ENCODE measurements around the gene BMPR1B.

Gene BMPR1B

DNA sequence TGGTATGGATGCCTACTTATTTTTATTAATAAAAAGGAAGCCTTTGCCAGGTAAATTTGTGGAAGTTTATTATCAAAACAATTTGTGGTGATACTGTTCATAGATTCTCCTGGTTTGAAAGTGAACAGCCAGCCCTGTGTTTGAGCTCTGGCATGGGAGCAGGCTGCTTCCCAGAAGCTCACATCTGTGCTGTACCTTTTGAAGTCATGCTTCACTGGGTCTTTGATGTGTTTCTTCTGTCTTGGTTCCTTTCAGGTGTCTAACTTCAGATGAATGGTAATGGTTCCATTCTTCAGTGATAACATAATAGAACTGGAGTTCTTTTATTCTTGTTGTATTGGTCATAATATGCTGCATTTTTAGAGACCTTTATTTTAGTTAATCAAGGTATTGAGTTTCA, 85.5 kb downstream of the BMPR1B start (continued):
- TF ChIP-seq ZSCAN5A (tag by site-specific recombination; IDR thresholded peaks at IDR 0.05) (no peak), ZNF837 (tag by site-specific recombination; IDR thresholded peaks at IDR 0.05) (no peak), ZNF157 (tag by site-specific recombination; IDR thresholded peaks at IDR 0.05) (no peak), ZNF184 (tag by site-specific recombination; IDR thresholded peaks at IDR 0.05) (no peak)

- POLR2A ChIA-PET = no interaction called here
- no peak overlapping the region for H3K27ac ChIP-seq (ENCODE audit: extremely low read depth, low read depth, low read length)
- CTCF ChIA-PET = no interaction called here
- H3K4me3 ChIP-seq (ENCODE audit: low read depth, low read length) = no peak overlapping the region
- no peaks in the 10 kb centered on the region for H3K9me3 ChIP-seq (ENCODE audit: control insufficient read depth, insufficient read depth, low read depth, low read length)
- H3K36me3 ChIP-seq (ENCODE audit: control insufficient read depth in 2 of 2, insufficient read depth in 1 of 2, low read length in 2 of 2) = no peaks in the 10 kb centered on the region
- no peak for TF ChIP-seq ZNF362 (tag by site-specific recombination; IDR thresholded peaks at IDR 0.05)
- TF ChIP-seq ZSCAN16 (tag by site-specific recombination; IDR thresholded peaks at IDR 0.05) = no peak
- no peak for TF ChIP-seq ZBTB44 (tag by site-specific recombination; IDR thresholded peaks at IDR 0.05)
- TF ChIP-seq ZNF510 (tag by site-specific recombination; IDR thresholded peaks at IDR 0.05; ENCODE audit: insufficient replicate concordance) = peak; percentile 92
- TF ChIP-seq HOXD13 (CRISPR knock-in tag; IDR thresholded peaks at IDR 0.05; ENCODE audit: borderline replicate concordance) = no peak
- TF ChIP-seq KLF7 (tag by site-specific recombination; IDR thresholded peaks at IDR 0.05; ENCODE audit: borderline replicate concordance) = no peak
- no peak for TF ChIP-seq ZNF501 (tag by site-specific recombination; IDR thresholded peaks at IDR 0.05)
- TF ChIP-seq, protein P1, sequence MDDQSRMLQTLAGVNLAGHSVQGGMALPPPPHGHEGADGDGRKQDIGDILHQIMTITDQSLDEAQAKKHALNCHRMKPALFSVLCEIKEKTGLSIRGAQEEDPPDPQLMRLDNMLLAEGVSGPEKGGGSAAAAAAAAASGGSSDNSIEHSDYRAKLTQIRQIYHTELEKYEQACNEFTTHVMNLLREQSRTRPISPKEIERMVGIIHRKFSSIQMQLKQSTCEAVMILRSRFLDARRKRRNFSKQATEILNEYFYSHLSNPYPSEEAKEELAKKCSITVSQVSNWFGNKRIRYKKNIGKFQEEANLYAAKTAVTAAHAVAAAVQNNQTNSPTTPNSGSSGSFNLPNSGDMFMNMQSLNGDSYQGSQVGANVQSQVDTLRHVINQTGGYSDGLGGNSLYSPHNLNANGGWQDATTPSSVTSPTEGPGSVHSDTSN (CRISPR knock-in tag; IDR thresholded peaks at IDR 0.05) = no peak
- peaks cover 10% of the 10 kb centered on the region for H3K4me1 ChIP-seq (ENCODE audit: control insufficient read depth, insufficient read depth, low read length)
Observed at GRCh38 chr4:94848326-94848725, 90.6 kb downstream of the BMPR1B start.

DNA sequence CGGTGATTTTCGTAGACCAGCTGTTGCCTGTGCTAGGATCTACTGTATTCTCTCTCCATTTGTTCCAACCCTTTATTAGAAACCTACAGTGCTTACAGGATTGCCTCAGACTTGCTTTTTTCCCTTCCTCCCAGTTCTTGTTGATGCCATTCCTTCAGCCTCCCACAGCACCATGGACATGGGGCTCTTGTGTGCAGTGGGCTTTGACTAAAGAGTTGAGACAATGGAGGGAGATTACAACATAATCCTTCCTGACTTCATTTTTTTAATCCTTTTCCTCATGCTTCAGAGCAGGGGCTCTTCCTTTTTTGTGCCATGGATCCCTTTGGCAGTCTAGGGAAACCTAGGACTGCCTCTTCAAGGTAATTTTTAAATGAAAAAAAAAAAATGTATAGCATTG, 92.1 kb downstream of the BMPR1B start:
- POLR2A ChIA-PET = no interaction called here
- Histone ChIP-seq H3K4me3 (ENCODE audit: low read depth, low read length) (no peak overlapping the region), H3K9me3 (ENCODE audit: control insufficient read depth, insufficient read depth, low read depth, low read length) (no peaks in the 10 kb centered on the region), H3K36me3 (ENCODE audit: control insufficient read depth in 2 of 2, insufficient read depth in 1 of 2, low read length in 2 of 2) (no peaks in the 10 kb centered on the region), H3K4me1 (ENCODE audit: control insufficient read depth, insufficient read depth, low read length) (peaks cover 10% of the 10 kb centered on the region), H3K27ac (ENCODE audit: extremely low read depth, low read depth, low read length) (no peak overlapping the region)
- CTCF ChIA-PET = no interaction called here
- TF ChIP-seq ZNF211 (tag by site-specific recombination; IDR thresholded peaks at IDR 0.05; ENCODE audit: low read depth) (no peak), PRDM1 (tag by site-specific recombination; IDR thresholded peaks at IDR 0.05) (no peak), HOXC10 (CRISPR knock-in tag; IDR thresholded peaks at IDR 0.05) (no peak), ZNF843 (tag by site-specific recombination; IDR thresholded peaks at IDR 0.05) (no peak), GFI1B (tag by site-specific recombination; IDR thresholded peaks at IDR 0.05) (no peak), ZNF155 (tag by site-specific recombination; IDR thresholded peaks at IDR 0.05) (no peak), ZNF404 (tag by site-specific recombination; IDR thresholded peaks at IDR 0.05) (no peak), ZNF341 (tag by site-specific recombination; IDR thresholded peaks at IDR 0.05; ENCODE audit: low read depth) (peak; percentile 50; the same call in 1 of the 2 replicates), ZNF302 (tag by site-specific recombination; IDR thresholded peaks at IDR 0.05; ENCODE audit: low read depth) (no peak), ZNF335 (tag by site-specific recombination; conservative IDR thresholded peaks at IDR 0.05) (0 out of 2 replicates have a peak, but pooled peaks have one; percentile 5)
- TF ChIP-seq, protein P2, sequence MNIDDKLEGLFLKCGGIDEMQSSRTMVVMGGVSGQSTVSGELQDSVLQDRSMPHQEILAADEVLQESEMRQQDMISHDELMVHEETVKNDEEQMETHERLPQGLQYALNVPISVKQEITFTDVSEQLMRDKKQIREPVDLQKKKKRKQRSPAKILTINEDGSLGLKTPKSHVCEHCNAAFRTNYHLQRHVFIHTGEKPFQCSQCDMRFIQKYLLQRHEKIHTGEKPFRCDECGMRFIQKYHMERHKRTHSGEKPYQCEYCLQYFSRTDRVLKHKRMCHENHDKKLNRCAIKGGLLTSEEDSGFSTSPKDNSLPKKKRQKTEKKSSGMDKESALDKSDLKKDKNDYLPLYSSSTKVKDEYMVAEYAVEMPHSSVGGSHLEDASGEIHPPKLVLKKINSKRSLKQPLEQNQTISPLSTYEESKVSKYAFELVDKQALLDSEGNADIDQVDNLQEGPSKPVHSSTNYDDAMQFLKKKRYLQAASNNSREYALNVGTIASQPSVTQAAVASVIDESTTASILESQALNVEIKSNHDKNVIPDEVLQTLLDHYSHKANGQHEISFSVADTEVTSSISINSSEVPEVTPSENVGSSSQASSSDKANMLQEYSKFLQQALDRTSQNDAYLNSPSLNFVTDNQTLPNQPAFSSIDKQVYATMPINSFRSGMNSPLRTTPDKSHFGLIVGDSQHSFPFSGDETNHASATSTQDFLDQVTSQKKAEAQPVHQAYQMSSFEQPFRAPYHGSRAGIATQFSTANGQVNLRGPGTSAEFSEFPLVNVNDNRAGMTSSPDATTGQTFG (tag by site-specific recombination; IDR thresholded peaks at IDR 0.05; ENCODE audit: borderline replicate concordance) = no peak

Measured in HEK293 (cell line).